PC-9 (cell line): ENCODE measurements around the gene PTP4A1. TPM values are rescaled to one million over a fixed set of nuclear protein-coding genes. Genes with fewer than 3 reads are reported as not detected.
A peak's percentile ranks its signal among the peaks of the same experiment; 100 is the strongest.

ENCODE experiments used
- BruUV-seq: library from RNA; stranded (reverse); fragments of 400-500 nt; replicated peaks from 2 replicates; lab custom pipeline; 2021; lab: Mats Ljungman, UMichigan
- CTCF ChIA-PET: fragments of 300-600 bp; sonication (Branson Sonifier 250); formaldehyde crosslinking; loops from one replicate; lab custom pipeline; 2022; ENCODE audit warnings: antibody characterized with exemption; lab: Charles Lee
- POLR2A ChIA-PET: fragments of 300-600 bp; sonication (Branson Sonifier 250); formaldehyde crosslinking; loops from one replicate; lab custom pipeline; 2022; ENCODE audit warnings: antibody characterized with exemption; ENCODE audit not compliant: unreplicated experiment; lab: Charles Lee
- DNase-seq, 2 experiments: peaks; one replicate each; pipeline versions ENCODE4 v3.0.0 to v3.0.0-alpha.2; 2015 to 2022; ENCODE audit warnings: mixed read lengths in 1 of 2
- H2AFZ ChIP-seq: fragments of 200-600 bp; sonication (generic); 2 replicates; pipeline ENCODE4 v1.8.1; 2017; ENCODE audit warnings: antibody characterized with exemption
- H3F3A ChIP-seq: fragments of 200-600 bp; sonication (generic); 2 replicates; pipeline ENCODE4 v1.8.1; 2017; ENCODE audit warnings: antibody characterized with exemption, mild to moderate bottlenecking, low read depth; ENCODE audit not compliant: insufficient read depth
- H3K27ac ChIP-seq: fragments of 200-600 bp; sonication (generic); 2 replicates; pipeline ENCODE4 v1.6.1; 2016; ENCODE audit warnings: mixed run types
- H3K27me3 ChIP-seq: fragments of 200-600 bp; sonication (generic); 2 replicates; pipeline ENCODE4 v1.6.1; 2016; ENCODE audit warnings: low read depth, mixed run types; ENCODE audit not compliant: insufficient read depth
- H3K36me3 ChIP-seq: fragments of 200-600 bp; sonication (generic); 2 replicates; pipeline ENCODE4 v1.6.1; 2016; ENCODE audit warnings: low read depth, mixed run types
- H3K4me1 ChIP-seq: fragments of 200-600 bp; sonication (generic); replicated peaks from 2 replicates; pipeline ENCODE4 v1.6.1; 2016; ENCODE audit warnings: mixed run types; ENCODE audit not compliant: insufficient read depth
- H3K4me2 ChIP-seq: fragments of 200-600 bp; sonication (generic); 2 replicates; pipeline ENCODE4 v1.6.1; 2017; ENCODE audit warnings: mixed run types
- H3K4me3 ChIP-seq: fragments of 200-600 bp; sonication (generic); 2 replicates; pipeline ENCODE4 v1.6.1; 2016; ENCODE audit warnings: mixed run types
- H3K79me2 ChIP-seq: fragments of 200-600 bp; sonication (generic); 2 replicates; pipeline ENCODE4 v1.6.1; 2017; ENCODE audit warnings: low read depth, mixed run types
- H3K9me2 ChIP-seq: fragments of 200-600 bp; sonication (generic); 2 replicates; pipeline ENCODE4 v1.8.1; 2017; ENCODE audit warnings: mild to moderate bottlenecking; ENCODE audit not compliant: insufficient read depth
- H3K9me3 ChIP-seq: fragments of 200-600 bp; sonication (generic); 2 replicates; pipeline ENCODE4 v1.8.1; 2016; ENCODE audit warnings: low read depth; ENCODE audit not compliant: insufficient read depth
- H4K20me1 ChIP-seq: fragments of 200-600 bp; sonication (generic); 2 replicates; pipeline ENCODE4 v1.8.1; 2017; ENCODE audit not compliant: insufficient read depth
- EZH2 ChIP-seq: fragments of 200-600 bp; sonication (generic); IDR thresholded peaks from 2 replicates; pipeline ENCODE4 v1.8.0; 2017; ENCODE audit warnings: antibody characterized with exemption, low read depth
- intact Hi-C: fragments of 100-400 bp; cut with micrococcal nuclease; formaldehyde crosslinking; loops from one replicate; pipeline ENCODE4 v1.10.0; 2022; ENCODE audit not compliant: unreplicated experiment
- total RNA-seq: library from RNA; stranded (reverse); gene quantifications from 2 replicates; pipeline ENCODE4 v1.2.3, GENCODE V29; 2021
- TF ChIP-seq, protein P1 (sequence below): fragments of 200-600 bp; sonication (generic); conservative IDR thresholded peaks from 2 replicates; pipeline ENCODE4 v1.6.1; 2017; ENCODE audit warnings: mixed run types, antibody characterized with exemption, mild to moderate bottlenecking, moderate library complexity

Gene PTP4A1
- total RNA-seq, 1 experiment from 2014 or later = 63.8 TPM

DNA sequence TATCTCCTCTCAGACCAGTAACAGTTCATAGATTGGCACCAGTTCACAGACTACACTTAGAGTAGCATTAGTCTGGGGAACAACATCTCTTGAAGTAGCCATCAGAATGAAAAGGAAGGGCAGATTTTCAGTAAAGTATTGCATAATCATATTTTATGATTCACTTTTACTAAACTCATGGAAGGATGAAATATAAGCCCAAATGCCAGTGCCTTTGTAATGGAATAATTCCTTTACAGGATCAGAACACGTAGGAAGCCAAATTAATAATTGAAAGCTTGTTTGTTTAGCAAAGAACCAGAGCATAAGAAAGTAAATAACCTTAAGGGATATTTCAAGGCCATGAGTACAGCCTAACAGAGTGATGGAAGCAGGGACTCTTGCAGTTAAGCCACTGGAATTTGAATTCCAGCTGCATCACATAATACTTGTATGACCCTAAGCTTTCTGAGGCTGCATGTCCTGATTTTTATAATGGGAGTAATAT lies 11.4 kb upstream of the PTP4A1 start:
- Histone ChIP-seq H3F3A (peaks cover 15% of the 10 kb centered on the region), H4K20me1 (no peaks in the 10 kb centered on the region), H3K27me3 (no peaks in the 10 kb centered on the region), H3K4me1 (peaks cover 22% of the 10 kb centered on the region), H3K79me2 (no peaks in the 10 kb centered on the region), H3K4me3 (no peak overlapping the region), H3K9me2 (no peaks in the 10 kb centered on the region), H3K36me3 (no peaks in the 10 kb centered on the region), H2AFZ (no peak overlapping the region), H3K9me3 (no peaks in the 10 kb centered on the region), H3K4me2 (peak overlapping the region; percentile 37; the same call in 1 of the 2 replicates), H3K27ac (peak overlapping the region; percentile 35; the same call in 1 of the 2 replicates)
- ChIA-PET POLR2A (no interaction called here), CTCF (no interaction called here)
- TF ChIP-seq, protein P1, sequence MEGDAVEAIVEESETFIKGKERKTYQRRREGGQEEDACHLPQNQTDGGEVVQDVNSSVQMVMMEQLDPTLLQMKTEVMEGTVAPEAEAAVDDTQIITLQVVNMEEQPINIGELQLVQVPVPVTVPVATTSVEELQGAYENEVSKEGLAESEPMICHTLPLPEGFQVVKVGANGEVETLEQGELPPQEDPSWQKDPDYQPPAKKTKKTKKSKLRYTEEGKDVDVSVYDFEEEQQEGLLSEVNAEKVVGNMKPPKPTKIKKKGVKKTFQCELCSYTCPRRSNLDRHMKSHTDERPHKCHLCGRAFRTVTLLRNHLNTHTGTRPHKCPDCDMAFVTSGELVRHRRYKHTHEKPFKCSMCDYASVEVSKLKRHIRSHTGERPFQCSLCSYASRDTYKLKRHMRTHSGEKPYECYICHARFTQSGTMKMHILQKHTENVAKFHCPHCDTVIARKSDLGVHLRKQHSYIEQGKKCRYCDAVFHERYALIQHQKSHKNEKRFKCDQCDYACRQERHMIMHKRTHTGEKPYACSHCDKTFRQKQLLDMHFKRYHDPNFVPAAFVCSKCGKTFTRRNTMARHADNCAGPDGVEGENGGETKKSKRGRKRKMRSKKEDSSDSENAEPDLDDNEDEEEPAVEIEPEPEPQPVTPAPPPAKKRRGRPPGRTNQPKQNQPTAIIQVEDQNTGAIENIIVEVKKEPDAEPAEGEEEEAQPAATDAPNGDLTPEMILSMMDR = no peak
- no peak for TF ChIP-seq EZH2
- intact Hi-C loops = no loop called here
- peak in 1 of 2 experiments; percentile 79 for DNase-seq
- BruUV-seq = no TSS peak

DNA sequence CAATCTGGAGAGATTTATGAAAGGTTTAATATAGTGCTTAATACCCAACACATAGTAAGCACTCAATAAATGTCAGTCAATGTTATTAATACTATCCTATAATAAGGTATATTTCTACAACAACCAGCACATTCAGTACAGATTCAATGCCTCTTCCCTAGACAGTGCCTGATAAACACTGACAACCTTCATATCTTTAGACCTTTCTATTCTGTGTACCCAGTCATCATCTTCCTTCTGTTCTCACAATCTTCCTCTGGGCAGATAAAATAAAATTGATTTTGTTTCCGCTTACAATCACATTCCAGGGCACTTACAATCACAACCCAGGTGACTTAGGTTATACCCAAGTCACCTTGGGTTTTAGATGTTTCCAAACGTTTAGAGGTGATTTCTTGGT lies 11.0 kb upstream of the PTP4A1 start:
- no peaks in the 10 kb centered on the region for H3K9me2 ChIP-seq
- no peaks in the 10 kb centered on the region for H3K79me2 ChIP-seq
- 0 out of 2 replicates have a peak overlapping the region, but pooled peaks have one; percentile 35 for H3K27ac ChIP-seq
- H3K4me2 ChIP-seq = no peak overlapping the region
- H3K4me3 ChIP-seq = no peak overlapping the region
- peaks cover 15% of the 10 kb centered on the region for H3F3A ChIP-seq
- DNase-seq = no peak
- intact Hi-C loops = no loop called here
- TF ChIP-seq EZH2 = no peak
- TF ChIP-seq, protein P1 = no peak
- ChIA-PET POLR2A (no interaction called here), CTCF (no interaction called here)
- no peak overlapping the region for H2AFZ ChIP-seq
- no peaks in the 10 kb centered on the region for H4K20me1 ChIP-seq
- no peaks in the 10 kb centered on the region for H3K27me3 ChIP-seq
- H3K36me3 ChIP-seq = no peaks in the 10 kb centered on the region
- peaks cover 22% of the 10 kb centered on the region for H3K4me1 ChIP-seq
- H3K9me3 ChIP-seq = no peaks in the 10 kb centered on the region
- BruUV-seq = no TSS peak

DNA sequence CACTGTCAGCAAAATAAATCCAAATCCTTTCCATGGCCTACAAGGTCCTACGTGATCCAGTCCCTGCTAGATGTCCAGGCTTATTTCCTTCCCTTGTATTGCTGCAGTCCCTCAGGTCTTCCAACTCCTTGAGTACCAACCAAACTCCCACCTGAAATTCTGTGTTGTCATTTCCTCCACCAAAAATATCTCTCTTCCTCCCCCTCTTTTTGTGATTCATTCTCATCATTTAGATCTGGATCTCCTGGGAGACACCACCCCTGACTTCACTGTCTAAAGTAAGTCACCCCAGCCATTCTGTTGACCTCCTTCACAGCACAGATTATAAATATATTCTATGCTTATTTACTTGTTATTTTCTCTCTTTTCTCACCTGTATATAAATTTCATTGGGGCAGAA lies 9.0 kb upstream of the PTP4A1 start:
- POLR2A ChIA-PET = no interaction called here

More for the DNA sequence above, 9.0 kb upstream of the PTP4A1 start:
- Histone ChIP-seq H3K27ac (no peak overlapping the region), H3K79me2 (no peaks in the 10 kb centered on the region), H2AFZ (no peak overlapping the region), H4K20me1 (no peaks in the 10 kb centered on the region), H3K27me3 (no peaks in the 10 kb centered on the region), H3K4me3 (no peak overlapping the region), H3K4me1 (peaks cover 22% of the 10 kb centered on the region), H3K4me2 (no peak overlapping the region), H3K36me3 (no peaks in the 10 kb centered on the region), H3K9me3 (no peaks in the 10 kb centered on the region; the same call in 1 of the 2 replicates), H3K9me2 (no peaks in the 10 kb centered on the region), H3F3A (peaks cover 15% of the 10 kb centered on the region)
- no peak for DNase-seq
- no TSS peak for BruUV-seq
- CTCF ChIA-PET = no interaction called here
- TF ChIP-seq, protein P1 = no peak
- TF ChIP-seq EZH2 = no peak
- intact Hi-C loops = no loop called here
